Heart right ventricle (tissue), 16 donors: ENCODE results near the gene NXPH1. TPM values are rescaled to one million over a fixed set of nuclear protein-coding genes. Genes with fewer than 3 reads are reported as not detected.

ENCODE experiments used
- ATAC-seq, 8 donors: fragments of 200-7000 bp; cut with Tn5 transposase; one replicate each; pipeline ENCODE4 v1.9.1; 2020; ENCODE audit warnings: mild to moderate bottlenecking in 8 of 8, moderate library complexity in 8 of 8, moderate number of reproducible peaks in 1 of 8
- DNase-seq, 2 donors: peaks; one replicate each; pipeline ENCODE4 v3.0.0-alpha.2; 2020
- H3K27ac ChIP-seq, 10 donors: fragments of 200-600 bp; sonication (generic) in 2 of 10; one replicate each; pipeline versions ENCODE4 v1.5.0 to v1.8.0; 2020 to 2022; ENCODE audit warnings: mild to moderate bottlenecking in 3 of 10
- H3K27me3 ChIP-seq, 7 donors: fragments of 200-600 bp; one replicate each; pipeline ENCODE4 v1.8.0; 2021 to 2022; ENCODE audit warnings: mild to moderate bottlenecking in 2 of 7
- H3K36me3 ChIP-seq, 9 donors: fragments of 200-600 bp; sonication (generic) in 1 of 9; one replicate each; pipeline versions ENCODE4 v1.5.0 to v1.8.0; 2020 to 2022; ENCODE audit warnings: mild to moderate bottlenecking in 2 of 9
- H3K4me1 ChIP-seq, 9 donors: fragments of 200-600 bp; sonication (generic) in 1 of 9; one replicate each; pipeline versions ENCODE4 v1.5.0 to v1.8.0; 2020 to 2022; ENCODE audit warnings: mild to moderate bottlenecking in 4 of 9
- H3K4me3 ChIP-seq, 10 donors: fragments of 200-600 bp; sonication (generic) in 2 of 10; one replicate each; pipeline versions ENCODE4 v1.5.0 to v1.8.0; 2020 to 2022; ENCODE audit warnings: mild to moderate bottlenecking in 7 of 10, moderate library complexity in 2 of 10
- H3K9me3 ChIP-seq, 11 donors: fragments of 200-600 bp in 10 of 11; sonication (generic) in 2 of 11; one replicate each; pipeline versions ENCODE4 v1.5.0 to v1.8.0; 2013 to 2022; ENCODE audit warnings: mild to moderate bottlenecking in 2 of 11, control low read depth in 1 of 11, moderate library complexity in 1 of 11
- CTCF ChIP-seq, 9 donors: fragments of 200-600 bp; sonication (generic) in 2 of 9; IDR thresholded peaks; one replicate each; pipeline versions ENCODE4 v1.5.0 to v1.8.0; 2021 to 2022; ENCODE audit warnings: antibody characterized with exemption in 9 of 9, mild to moderate bottlenecking in 5 of 9, moderate library complexity in 1 of 9
- WGBS, 2 donors: extraction: QIAGEN DNeasy Blood & Tissue Kit; methylation state at CpG; one replicate each; pipeline ENCODE4 v1.1.7; 2013; ENCODE audit warnings: inconsistent platforms in 1 of 2; 5-methylcytosine and 5-hydroxymethylcytosine counted together
- intact Hi-C, 10 donors: fragments of 100-400 bp; cut with DNase I; formaldehyde crosslinking; loops; one replicate each; pipeline versions ENCODE4 v1.11.1 to v1.14.2; 2022
- polyA plus RNA-seq, 2 donors: library from polyadenylated mRNA; stranded (reverse); fragments of 200-250 nt; gene quantifications; one replicate each; pipeline ENCODE4 v1.2.3, GENCODE V29; 2013
- total RNA-seq, 10 donors: library from RNA; stranded (reverse); fragmentation: NEBNext Ultra II Directional in 3 of 10; extraction: Animal tissue kit (Norgen Biotek cat#: 25700) in 3 of 10; gene quantifications; one replicate each; pipeline versions ENCODE4 v1.2.1 to v1.2.4, GENCODE V29; 2021 to 2023
- donor health status: Arrhythmogenic right ventricular cardiomyopathy.
- donor health status: ischemic (EF 13 %, LVEDD 7.1; RV severe dilation, severe dysfunction).
- donor health status: healthy with polysubstance abuse.
- donor health status: DM: no; HTN: yes; CAD: no.
- donor health status: DM: no; HTN: no; CAD: no.
- donor health status: ischemic (EF 25% LVEDD 6.9; RV normal size, moderate dysfunction).
- donor health status: ischemic (EF 25% LVEDD 5.7; RV mildly dilated, moderate dysfunction).
- donor health status: healthy.
- donor health status: DM: yes; HTN: yes; CAD: no.
- donor health status: Ischemic cardiomyopathy.
- donor health status: ischemic (EF 35%, LVEDD 5.7; RV mildly dilated, moderate dysfunction).
- donor health status: nonischemic (EF 11% LVEDD 7.7; RV severe dilation, severe dysfunction).
- donor health status: DM: yes; HTN: yes; CAD: no.
- donor health status: PGD.
- donor health status: ischemic (EF 29% LVEDD 5.4; RV normal size, mild dysfunction).
- donor health status: nonischemic (EF 23%, LVEDD 6.1; RV moderate dilation, normal function).

NXPH1 gene
- total and polyA plus RNA-seq, 12 donors: not detected

- no peak overlapping the region for H3K27ac ChIP-seq
- TF ChIP-seq CTCF (IDR thresholded peaks at IDR 0.05): no peak
- 70 to 82% methylated on average over 2 of the region's 2 CpGs for WGBS, 2 donors
Measured at GRCh38 chr7:8566016-8566415, 132.6 kb downstream of the NXPH1 start.

GRCh38 chr7:8567626-8568025 is 134.2 kb downstream of the NXPH1 start:
- Histone ChIP-seq H3K27ac (no peak overlapping the region), H3K4me3 (no peak overlapping the region), H3K27me3 (no peaks in the 10 kb centered on the region), H3K9me3 (no peaks in the 10 kb centered on the region), H3K4me1 (no peaks in the 10 kb centered on the region), H3K36me3 (no peaks in the 10 kb centered on the region)
- no peak for TF ChIP-seq CTCF (IDR thresholded peaks at IDR 0.05)
- intact Hi-C loops: no loop called here
- ATAC-seq (no peak), DNase-seq (no peak)
- WGBS, 2 donors: 75 to 83% methylated on average over 4 of the region's 4 CpGs

More at GRCh38 chr7:8566016-8566415, 132.6 kb downstream of the NXPH1 start:
- Histone ChIP-seq H3K27me3 (no peaks in the 10 kb centered on the region), H3K4me3 (no peak overlapping the region), H3K36me3 (no peaks in the 10 kb centered on the region), H3K9me3 (no peaks in the 10 kb centered on the region), H3K4me1 (no peaks in the 10 kb centered on the region)
- intact Hi-C loops: no loop called here
- DNase-seq (no peak), ATAC-seq (no peak)

GRCh38 chr7:8579661-8580194 is 146.3 kb downstream of the NXPH1 start:
- intact Hi-C loops: no loop called here
- Histone ChIP-seq H3K27ac (no peak overlapping the region), H3K27me3 (no peaks in the 10 kb centered on the region), H3K9me3 (peaks cover 0 to 2% (median 0%) of the 10 kb centered on the region in 11 donors), H3K4me1 (no peaks in the 10 kb centered on the region), H3K36me3 (no peaks in the 10 kb centered on the region), H3K4me3 (no peak overlapping the region)
- TF ChIP-seq CTCF (IDR thresholded peaks at IDR 0.05): no peak
- DNase-seq (no peak), ATAC-seq (no peak)
- WGBS, 2 donors: 82 to 86% methylated on average over 6 of the region's 6 CpGs

- ATAC-seq: no peak
- Histone ChIP-seq H3K4me3 (no peak overlapping the region), H3K27me3 (no peaks in the 10 kb centered on the region), H3K36me3 (no peaks in the 10 kb centered on the region), H3K27ac (no peak overlapping the region), H3K9me3 (no peaks in the 10 kb centered on the region), H3K4me1 (no peaks in the 10 kb centered on the region)
- TF ChIP-seq CTCF (IDR thresholded peaks at IDR 0.05): no peak
- intact Hi-C loops: no loop called here
- no peak for DNase-seq
- 96 to 97% methylated on average over 5 of the region's 5 CpGs for WGBS, 2 donors
Measured at GRCh38 chr7:8581842-8582241, 148.4 kb downstream of the NXPH1 start.
